ENCODE measurements around the gene TNP1. TPM values are rescaled to one million over a fixed set of nuclear protein-coding genes. Genes with fewer than 3 reads are reported as not detected.

The TNP1 gene
- total RNA-seq, 1 donor from 2014 or later, result not detected

- H3K4me1 Mint-ChIP-seq (ENCODE audit: low read depth), result peaks cover 16% of the 10 kb centered on the region
- no peak for TF ChIP-seq CTCF (IDR thresholded peaks at IDR 0.05)
- no peaks in the 10 kb centered on the region for H3K27me3 Mint-ChIP-seq (ENCODE audit: low read depth)
- DNase-seq (ENCODE audit: low spot score), result no peak
- H3K9me3 Mint-ChIP-seq (ENCODE audit: low read depth), result peaks cover 5% of the 10 kb centered on the region
- H3K36me3 Mint-ChIP-seq (ENCODE audit: low read depth), result peaks cover 2% of the 10 kb centered on the region
- H3K4me3 Mint-ChIP-seq (ENCODE audit: unreplicated experiment), result no peak overlapping the region
- no peak overlapping the region for H3K27ac Mint-ChIP-seq (ENCODE audit: unreplicated experiment)
Observed at GRCh38 chr2:216882876-216883275, 23.0 kb upstream of the TNP1 start.

- Mint-ChIP-seq H3K9me3 (ENCODE audit: low read depth) (peaks cover 5% of the 10 kb centered on the region), H3K27ac (ENCODE audit: unreplicated experiment) (no peak overlapping the region), H3K4me3 (ENCODE audit: unreplicated experiment) (no peak overlapping the region), H3K27me3 (ENCODE audit: low read depth) (no peaks in the 10 kb centered on the region), H3K36me3 (ENCODE audit: low read depth) (peaks cover 2% of the 10 kb centered on the region), H3K4me1 (ENCODE audit: low read depth) (peaks cover 16% of the 10 kb centered on the region)
- TF ChIP-seq CTCF (IDR thresholded peaks at IDR 0.05), result no peak
- no peak for DNase-seq (ENCODE audit: low spot score)
Observed at GRCh38 chr2:216881411-216881810, 21.5 kb upstream of the TNP1 start.

GRCh38 chr2:216880509-216881184 lies 20.8 kb upstream of the TNP1 start:
- TF ChIP-seq CTCF (IDR thresholded peaks at IDR 0.05), result no peak
- Mint-ChIP-seq H3K4me1 (ENCODE audit: low read depth) (peaks cover 16% of the 10 kb centered on the region), H3K9me3 (ENCODE audit: low read depth) (peaks cover under 1% of the 10 kb centered on the region), H3K27me3 (ENCODE audit: low read depth) (no peaks in the 10 kb centered on the region), H3K4me3 (ENCODE audit: unreplicated experiment) (no peak overlapping the region), H3K27ac (ENCODE audit: unreplicated experiment) (peak overlapping the region; percentile 76), H3K36me3 (ENCODE audit: low read depth) (peaks cover 2% of the 10 kb centered on the region)
- DNase-seq (ENCODE audit: low spot score), result no peak

- Mint-ChIP-seq H3K27me3 (ENCODE audit: low read depth) (no peaks in the 10 kb centered on the region), H3K27ac (ENCODE audit: unreplicated experiment) (no peak overlapping the region), H3K4me3 (ENCODE audit: unreplicated experiment) (no peak overlapping the region), H3K36me3 (ENCODE audit: low read depth) (peaks cover 2% of the 10 kb centered on the region), H3K4me1 (ENCODE audit: low read depth) (peaks cover 16% of the 10 kb centered on the region), H3K9me3 (ENCODE audit: low read depth) (no peaks in the 10 kb centered on the region)
- TF ChIP-seq CTCF (IDR thresholded peaks at IDR 0.05), result no peak
- DNase-seq (ENCODE audit: low spot score), result no peak
Observed at GRCh38 chr2:216879727-216880508, 20.1 kb upstream of the TNP1 start.

GRCh38 chr2:216878072-216878471 lies 18.2 kb upstream of the TNP1 start:
- Mint-ChIP-seq H3K4me3 (ENCODE audit: unreplicated experiment) (no peak overlapping the region), H3K9me3 (ENCODE audit: low read depth) (no peaks in the 10 kb centered on the region), H3K4me1 (ENCODE audit: low read depth) (peaks cover 16% of the 10 kb centered on the region), H3K27me3 (ENCODE audit: low read depth) (no peaks in the 10 kb centered on the region), H3K36me3 (ENCODE audit: low read depth) (peaks cover 2% of the 10 kb centered on the region), H3K27ac (ENCODE audit: unreplicated experiment) (no peak overlapping the region)
- no peak for DNase-seq (ENCODE audit: low spot score)
- TF ChIP-seq CTCF (IDR thresholded peaks at IDR 0.05), result no peak
